NCI-H128 (cell line): ENCODE measurements around the gene ARHGAP24.

Experiments
- DNase-seq: peaks from one replicate; lab custom pipeline; 2025; ENCODE audit not compliant: unreplicated experiment; lab: John Stamatoyannopoulos, UW

Gene ARHGAP24

GRCh38 chr4:85688055-85688740 lies 213.2 kb downstream of the ARHGAP24 start:
- DNase-seq: no peak

DNA sequence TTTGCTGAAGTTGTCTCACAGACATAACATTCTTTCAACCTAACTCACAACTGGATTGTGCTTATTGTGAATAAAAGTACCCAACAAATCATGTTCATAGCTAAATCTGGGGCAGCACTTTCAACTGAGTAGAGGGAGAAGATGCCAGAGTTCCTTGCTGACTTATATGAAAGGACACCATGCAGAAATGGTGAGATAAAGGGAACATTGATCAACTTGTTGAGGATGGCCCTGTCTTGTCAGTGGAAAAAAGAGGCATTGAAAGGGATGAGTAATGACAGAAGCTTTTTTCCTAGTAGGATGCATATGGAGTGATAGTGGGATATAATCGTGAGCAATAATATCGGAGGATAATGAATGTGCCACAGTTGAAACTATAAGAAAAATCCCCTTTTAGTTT lies 221.7 kb downstream of the ARHGAP24 start:
- no peak for DNase-seq

DNA sequence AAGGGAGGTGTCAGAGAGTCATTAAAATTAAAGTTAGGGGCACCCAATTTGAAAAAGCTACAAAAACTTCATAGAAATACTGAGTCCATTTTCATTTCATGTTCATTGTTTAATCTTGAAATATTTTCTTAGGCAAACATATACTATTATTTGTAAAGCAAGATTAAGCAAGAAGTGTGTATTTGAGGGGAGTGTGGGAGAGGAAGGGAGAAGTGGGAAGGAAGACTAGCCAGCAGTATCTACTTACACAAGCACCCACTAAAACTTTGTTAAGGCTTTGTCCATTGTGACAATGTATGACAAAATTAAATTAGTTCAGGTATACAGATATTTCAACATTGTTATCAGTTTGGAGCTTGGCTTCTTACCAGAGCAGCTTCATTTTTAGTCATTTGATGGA lies 222.9 kb downstream of the ARHGAP24 start:
- no peak for DNase-seq

GRCh38 chr4:85700362-85700761 lies 225.4 kb downstream of the ARHGAP24 start:
- no peak for DNase-seq

DNA sequence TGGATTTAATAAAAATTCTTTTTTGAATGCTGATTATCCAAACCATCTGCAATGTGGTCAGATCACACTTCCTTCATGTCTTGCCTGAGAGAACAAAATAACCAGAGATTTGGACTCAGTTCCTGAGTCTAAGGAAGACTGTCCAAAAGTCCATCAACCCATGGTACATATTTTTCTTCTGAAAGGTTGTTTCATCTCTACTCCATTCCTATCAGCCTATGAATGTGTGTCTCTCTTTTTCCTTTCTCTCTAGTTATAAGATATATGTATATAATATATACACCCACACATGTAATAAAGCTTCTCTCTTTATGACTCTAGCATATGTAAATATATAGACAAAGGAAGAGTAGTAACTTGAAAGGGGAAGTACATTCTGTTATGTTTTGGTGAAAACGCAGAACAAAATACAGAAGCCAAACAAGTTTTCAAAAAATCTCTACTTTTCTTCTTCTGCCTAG lies 226.9 kb downstream of the ARHGAP24 start:
- DNase-seq: no peak

GRCh38 chr4:85703096-85703495 lies 228.1 kb downstream of the ARHGAP24 start:
- no peak for DNase-seq

DNA sequence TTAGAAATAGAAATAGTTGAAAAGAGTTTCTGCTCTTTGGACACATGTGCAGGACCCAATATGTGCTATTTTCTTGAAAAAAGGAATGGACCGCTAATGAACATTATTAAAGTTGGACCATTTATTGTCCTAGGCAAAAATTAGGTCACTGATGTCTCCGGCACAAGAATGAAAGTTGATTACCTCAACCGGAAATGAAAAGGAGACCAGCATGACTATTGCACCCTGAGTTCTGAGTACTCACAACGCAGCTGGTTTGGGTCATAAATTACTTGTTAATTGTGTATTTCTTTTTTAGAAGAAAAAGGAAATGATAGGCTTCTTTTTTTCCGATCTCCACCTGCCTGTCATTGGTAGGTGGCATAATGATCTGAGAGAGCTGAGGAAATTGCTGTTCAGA lies 232.7 kb downstream of the ARHGAP24 start:
- no peak for DNase-seq

DNA sequence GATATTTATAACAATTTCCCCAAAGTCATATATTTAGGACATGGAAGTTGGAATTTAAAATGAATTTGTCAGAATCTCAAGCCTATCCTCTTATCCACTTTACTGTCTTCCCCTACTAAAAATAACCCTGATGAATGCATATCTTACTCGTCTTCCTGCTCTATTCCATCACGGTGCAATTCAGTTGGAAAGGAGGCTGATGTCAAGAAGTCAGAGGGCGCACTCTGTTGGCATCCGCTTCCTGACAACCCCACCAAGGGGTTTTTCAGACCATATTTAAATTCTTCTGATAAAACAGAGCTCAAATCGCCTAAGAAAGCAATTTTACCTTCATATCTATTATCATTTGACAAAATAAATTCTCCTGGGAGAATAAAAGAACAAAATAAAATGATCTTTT lies 233.5 kb downstream of the ARHGAP24 start:
- no peak for DNase-seq

DNA sequence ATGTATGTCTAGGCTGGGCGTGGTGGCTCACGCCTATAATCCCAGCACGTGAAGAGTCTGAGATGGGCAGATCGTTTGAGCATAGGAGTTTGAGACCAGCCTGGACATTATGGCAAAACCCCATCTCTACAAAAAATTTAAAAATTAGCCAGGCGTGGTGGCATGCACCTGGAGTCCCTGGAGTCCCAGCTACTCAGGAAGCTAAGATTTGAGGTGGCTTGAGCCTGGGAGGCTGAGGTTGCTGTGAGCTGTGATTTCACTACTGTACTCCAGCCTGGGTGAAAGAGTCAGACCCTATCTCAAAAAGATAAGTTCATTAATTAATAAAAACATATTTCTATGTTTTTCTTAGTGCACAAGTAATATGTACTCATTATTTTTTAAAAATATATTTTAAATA lies 238.1 kb downstream of the ARHGAP24 start:
- no peak for DNase-seq

- no peak for DNase-seq
These were observed 241.2 kb downstream of the ARHGAP24 start for GRCh38 chr4:85715991-85716737.

DNA sequence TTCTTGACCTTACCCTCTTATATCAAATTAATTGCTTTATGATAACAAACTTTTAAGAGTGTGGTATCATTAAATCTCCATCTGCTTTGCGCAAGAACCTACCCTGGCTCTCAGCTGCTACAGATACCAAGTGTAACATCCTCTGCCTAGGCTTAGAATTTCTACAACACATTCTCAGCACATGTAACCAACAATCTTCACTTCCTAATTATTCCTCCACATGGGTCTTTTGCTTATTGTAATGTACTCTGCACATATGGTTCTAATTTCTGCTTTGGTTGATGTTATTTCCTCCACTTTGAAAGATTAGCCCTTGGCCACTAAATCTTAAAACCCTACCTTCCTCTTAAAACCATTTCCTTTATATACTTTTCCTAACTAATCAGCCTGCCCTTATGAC lies 242.4 kb downstream of the ARHGAP24 start:
- no peak for DNase-seq

DNA sequence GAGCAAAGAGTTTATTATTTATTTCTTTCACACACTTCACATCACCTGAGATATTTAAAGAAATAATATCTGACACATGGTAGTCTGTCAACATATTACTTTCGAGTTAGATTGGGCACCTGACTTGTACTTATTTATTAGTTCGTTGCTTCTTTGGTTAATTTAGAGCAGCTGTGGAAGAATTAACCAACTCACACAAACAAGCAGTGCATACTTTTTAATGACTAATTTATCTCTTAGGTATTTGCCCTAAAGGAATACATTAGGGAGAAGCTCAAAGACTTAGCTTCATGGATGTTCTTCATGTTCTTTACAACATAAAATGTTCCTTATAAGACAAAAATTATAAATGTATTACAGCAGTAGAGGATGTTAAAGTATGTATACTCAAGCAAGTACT lies 242.9 kb downstream of the ARHGAP24 start:
- DNase-seq: no peak

GRCh38 chr4:85720735-85721134 lies 245.8 kb downstream of the ARHGAP24 start:
- DNase-seq: no peak

- DNase-seq: no peak
These were observed 247.5 kb downstream of the ARHGAP24 start for GRCh38 chr4:85722401-85722800.

GRCh38 chr4:85722807-85723206 lies 247.9 kb downstream of the ARHGAP24 start:
- DNase-seq: no peak

DNA sequence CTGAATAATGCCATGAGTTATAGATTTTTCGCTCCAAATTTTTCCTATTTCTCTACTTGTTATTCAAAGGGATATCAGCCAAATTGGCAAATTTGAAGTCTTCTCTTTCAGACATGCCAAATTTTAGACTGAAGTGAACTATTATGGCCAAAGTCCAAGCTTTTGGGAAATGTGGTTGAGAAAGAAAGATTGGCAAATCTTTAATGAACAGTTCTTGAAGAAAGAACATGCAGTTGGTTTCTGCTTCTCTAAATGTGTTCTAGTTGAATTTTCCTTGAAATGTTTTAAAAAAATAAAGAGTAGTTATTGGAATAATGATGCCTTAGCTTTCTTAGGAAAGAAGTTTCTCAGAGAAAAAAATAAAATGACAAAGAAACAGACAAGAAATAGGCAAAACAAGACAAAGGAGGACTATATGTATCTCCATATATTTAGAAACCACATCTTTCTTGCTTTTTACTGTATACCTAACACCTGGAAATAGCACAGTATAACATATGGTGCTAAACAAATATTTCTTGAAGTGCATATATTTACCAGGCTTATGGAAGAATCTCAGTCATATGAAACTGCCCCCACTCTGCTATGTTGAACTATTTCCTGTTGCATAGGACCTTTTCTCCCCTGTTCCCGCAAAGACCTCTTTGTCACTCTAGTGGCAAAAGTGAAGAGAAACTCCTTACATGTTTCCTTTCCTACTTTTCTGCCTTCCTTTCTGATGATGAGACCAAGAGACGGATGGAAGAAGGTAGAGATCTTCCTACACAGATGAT lies 250.0 kb downstream of the ARHGAP24 start:
- no peak for DNase-seq

DNA sequence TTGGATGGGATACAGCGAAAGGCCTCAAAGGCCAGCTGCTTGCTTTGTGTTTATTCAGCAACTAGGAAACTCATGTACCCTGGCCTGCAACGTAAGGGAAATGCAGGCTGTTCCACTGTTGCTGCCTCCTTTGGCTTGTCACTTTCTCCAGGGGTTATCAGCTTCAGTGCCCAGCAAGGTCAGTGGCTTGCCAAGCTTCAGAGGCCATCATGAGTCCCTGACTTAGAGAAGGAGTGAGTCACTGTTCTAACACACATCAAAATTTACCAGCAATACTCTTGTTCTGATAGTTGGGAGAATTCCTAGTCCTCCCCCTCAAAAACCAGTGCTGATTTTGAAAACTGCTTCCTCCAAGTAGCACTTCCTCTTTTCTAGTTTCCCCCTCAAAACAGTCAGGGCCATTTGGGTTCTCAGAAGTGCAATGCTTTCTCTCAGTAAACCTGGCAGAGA lies 250.8 kb downstream of the ARHGAP24 start:
- DNase-seq: no peak

DNA sequence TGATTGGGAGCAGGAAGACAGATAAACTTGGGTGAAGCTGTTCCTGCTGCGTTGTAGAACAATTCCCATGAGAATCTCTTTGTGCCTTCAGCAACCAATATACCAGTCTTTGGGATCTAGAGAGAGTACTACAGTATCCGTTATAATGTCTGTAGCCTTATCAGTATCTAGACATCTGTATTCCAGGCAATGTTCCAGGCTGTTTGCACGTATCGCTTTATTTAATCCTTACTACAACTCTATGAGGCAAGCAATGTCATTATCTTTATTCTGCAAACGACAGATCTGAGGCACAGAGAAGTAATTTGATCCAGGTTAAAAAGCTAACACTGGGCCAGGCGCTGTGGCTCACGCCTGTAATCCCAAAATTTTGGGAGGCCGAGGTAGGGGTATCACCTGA lies 251.6 kb downstream of the ARHGAP24 start:
- DNase-seq: no peak

DNA sequence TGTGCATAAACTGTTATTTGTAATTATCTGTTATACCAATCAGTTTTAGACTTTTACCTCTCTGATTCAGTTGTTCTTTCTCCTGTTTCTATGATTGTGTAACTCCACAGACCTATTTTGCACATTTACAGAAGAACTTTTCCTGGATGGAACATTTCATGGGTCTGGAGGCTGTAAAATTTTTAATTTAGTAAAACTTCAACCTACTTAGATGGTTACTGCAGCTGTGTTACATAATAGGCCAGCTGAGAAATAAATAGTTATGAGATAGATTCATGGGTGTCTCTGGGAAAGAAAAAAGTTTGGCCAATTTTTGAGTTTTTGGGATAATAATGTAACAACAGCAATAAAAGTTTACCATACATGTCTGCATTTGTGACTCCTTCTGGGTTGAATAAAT lies 253.5 kb downstream of the ARHGAP24 start:
- no peak for DNase-seq

DNA sequence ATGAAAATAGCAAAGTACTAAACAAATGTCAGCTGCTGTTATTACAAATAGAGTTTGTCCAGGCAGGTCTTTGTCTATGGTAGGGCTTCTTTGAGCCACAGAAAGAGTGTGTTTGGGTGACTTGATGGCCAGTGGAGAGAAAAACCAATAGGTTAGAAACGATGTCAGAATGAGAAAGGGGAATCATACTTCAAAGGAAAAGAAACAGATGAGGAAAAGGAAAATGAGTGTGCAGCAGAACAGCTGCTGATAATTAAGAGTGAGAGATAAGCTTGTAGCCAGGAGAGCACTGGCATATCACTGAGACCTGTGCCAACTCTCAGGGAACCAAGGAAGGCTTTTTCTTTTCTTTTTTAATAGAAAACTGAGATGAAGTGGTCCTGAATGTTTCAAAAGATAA lies 257.2 kb downstream of the ARHGAP24 start:
- no peak for DNase-seq

GRCh38 chr4:85733798-85734197 lies 258.8 kb downstream of the ARHGAP24 start:
- DNase-seq: no peak

- no peak for DNase-seq
These were observed 259.5 kb downstream of the ARHGAP24 start for GRCh38 chr4:85734424-85734831.
